ENCODE data around the gene MELTF.
"Not testable (repeated sequence)": the region's sequence is repeated elsewhere in the genome, so short reads cannot be mapped to it uniquely, and the experiment has no call there.

Gene MELTF

DNA sequence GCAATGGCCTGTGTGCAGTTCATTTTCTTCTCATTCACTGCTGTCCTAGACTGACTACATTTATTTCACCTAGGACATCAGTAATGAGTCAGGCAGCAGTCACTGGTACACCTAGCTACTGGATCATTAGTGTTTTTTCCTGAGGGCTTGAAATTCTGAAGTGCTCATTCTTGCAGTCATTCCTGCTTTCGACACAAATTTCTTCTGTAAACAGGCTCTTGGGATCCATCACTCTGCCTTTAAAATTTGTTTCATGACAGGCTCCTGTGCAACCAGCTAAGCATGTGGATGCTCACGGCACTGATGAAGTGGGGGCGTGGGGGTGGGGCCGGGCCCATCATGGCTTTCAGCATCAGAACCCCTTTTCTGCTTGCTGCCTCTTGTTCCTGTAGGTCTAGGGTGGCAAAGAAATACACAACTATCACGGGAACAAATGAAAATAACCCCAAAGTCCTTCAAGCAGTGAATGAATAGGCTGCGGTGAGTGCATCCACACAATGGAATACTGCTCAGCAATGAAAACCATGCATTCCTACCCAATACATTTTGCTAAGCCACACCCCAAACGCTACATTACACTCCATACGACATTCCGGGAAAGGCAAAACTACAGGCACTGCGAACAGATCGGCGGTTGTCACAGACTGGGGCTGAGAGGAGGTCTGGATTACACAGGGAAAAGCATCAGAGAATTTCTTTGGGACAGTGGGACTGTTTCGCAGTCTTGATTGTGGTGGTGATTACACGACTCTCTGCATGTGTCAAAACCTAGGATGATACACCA is 9.3 kb upstream of the MELTF start:
- H3K9me2 ChIP-seq (replicated peaks; ENCODE audit: low read depth, low read length): no peaks in the 10 kb centered on the region
- 0 out of 2 replicates have a peak, but pooled peaks cover 4% of the 10 kb centered on the region for H3K36me3 ChIP-seq (ENCODE audit: insufficient read depth, low read length)
- TF ChIP-seq EZH2phosphoT487 (IDR thresholded peaks at IDR 0.05; ENCODE audit: borderline replicate concordance): no peak
- TF ChIP-seq, protein P1, sequence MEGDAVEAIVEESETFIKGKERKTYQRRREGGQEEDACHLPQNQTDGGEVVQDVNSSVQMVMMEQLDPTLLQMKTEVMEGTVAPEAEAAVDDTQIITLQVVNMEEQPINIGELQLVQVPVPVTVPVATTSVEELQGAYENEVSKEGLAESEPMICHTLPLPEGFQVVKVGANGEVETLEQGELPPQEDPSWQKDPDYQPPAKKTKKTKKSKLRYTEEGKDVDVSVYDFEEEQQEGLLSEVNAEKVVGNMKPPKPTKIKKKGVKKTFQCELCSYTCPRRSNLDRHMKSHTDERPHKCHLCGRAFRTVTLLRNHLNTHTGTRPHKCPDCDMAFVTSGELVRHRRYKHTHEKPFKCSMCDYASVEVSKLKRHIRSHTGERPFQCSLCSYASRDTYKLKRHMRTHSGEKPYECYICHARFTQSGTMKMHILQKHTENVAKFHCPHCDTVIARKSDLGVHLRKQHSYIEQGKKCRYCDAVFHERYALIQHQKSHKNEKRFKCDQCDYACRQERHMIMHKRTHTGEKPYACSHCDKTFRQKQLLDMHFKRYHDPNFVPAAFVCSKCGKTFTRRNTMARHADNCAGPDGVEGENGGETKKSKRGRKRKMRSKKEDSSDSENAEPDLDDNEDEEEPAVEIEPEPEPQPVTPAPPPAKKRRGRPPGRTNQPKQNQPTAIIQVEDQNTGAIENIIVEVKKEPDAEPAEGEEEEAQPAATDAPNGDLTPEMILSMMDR (conservative IDR thresholded peaks at IDR 0.05; ENCODE audit: low read length): no peak
- no peaks in the 10 kb centered on the region for H3K27me3 ChIP-seq (ENCODE audit: insufficient read depth, low read length, poor library complexity, severe bottlenecking)
- H4K20me1 ChIP-seq (ENCODE audit: insufficient read depth, low read length, poor library complexity, severe bottlenecking): no peaks in the 10 kb centered on the region
- no peak overlapping the region for H3K4me2 ChIP-seq (ENCODE audit: low read depth, low read length, poor library complexity, severe bottlenecking)
- no peaks in the 10 kb centered on the region for H3K9me3 ChIP-seq (ENCODE audit: insufficient read depth, low read depth, low read length)
- H3K4me1 ChIP-seq (ENCODE audit: insufficient read depth, low read length, poor library complexity, severe bottlenecking): no peaks in the 10 kb centered on the region
- no peak overlapping the region for H3K9ac ChIP-seq (ENCODE audit: low read depth, low read length, poor library complexity, severe bottlenecking)
- no peaks in the 10 kb centered on the region for H3K79me2 ChIP-seq (ENCODE audit: insufficient read depth, low read length)
- H2AFZ ChIP-seq (ENCODE audit: low read length): no peak overlapping the region
- no peaks in the 10 kb centered on the region for H3F3A ChIP-seq (ENCODE audit: low read depth)
- H3K4me3 ChIP-seq (ENCODE audit: low read length, poor library complexity, severe bottlenecking): no peak overlapping the region

DNA sequence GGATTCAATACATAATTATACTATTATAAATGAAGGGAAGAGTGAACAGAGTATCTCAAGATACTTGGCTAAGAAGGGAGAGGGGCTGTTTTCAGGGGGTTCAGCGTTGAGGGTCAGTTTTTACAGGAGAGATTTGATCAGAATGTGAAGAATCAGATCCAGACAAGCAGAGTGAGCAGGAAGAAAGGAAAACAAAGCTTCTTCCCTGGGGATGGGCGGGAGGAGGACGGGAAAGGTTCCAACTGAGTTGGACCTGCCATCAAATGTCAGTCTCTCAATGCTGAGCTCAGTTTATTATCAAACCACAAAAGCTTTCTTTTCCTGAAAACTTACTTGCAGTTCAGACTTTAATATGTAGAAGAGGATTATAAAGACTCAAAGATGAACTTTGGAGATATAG is 6.0 kb upstream of the MELTF start:
- Histone ChIP-seq H4K20me1 (ENCODE audit: insufficient read depth, low read length, poor library complexity, severe bottlenecking) (no peaks in the 10 kb centered on the region), H3K4me3 (ENCODE audit: low read length, poor library complexity, severe bottlenecking) (no peak overlapping the region), H3K9me2 (replicated peaks; ENCODE audit: low read depth, low read length) (no peaks in the 10 kb centered on the region), H3K9me3 (ENCODE audit: insufficient read depth, low read depth, low read length) (no peaks in the 10 kb centered on the region), H3K4me2 (ENCODE audit: low read depth, low read length, poor library complexity, severe bottlenecking) (no peak overlapping the region), H3K27me3 (ENCODE audit: insufficient read depth, low read length, poor library complexity, severe bottlenecking) (no peaks in the 10 kb centered on the region), H3K9ac (ENCODE audit: low read depth, low read length, poor library complexity, severe bottlenecking) (no peak overlapping the region), H3K4me1 (ENCODE audit: insufficient read depth, low read length, poor library complexity, severe bottlenecking) (no peaks in the 10 kb centered on the region), H3K79me2 (ENCODE audit: insufficient read depth, low read length) (no peaks in the 10 kb centered on the region), H3K36me3 (ENCODE audit: insufficient read depth, low read length) (no peaks in the 10 kb centered on the region), H2AFZ (ENCODE audit: low read length) (no peak overlapping the region), H3F3A (ENCODE audit: low read depth) (no peaks in the 10 kb centered on the region)
- no peak for TF ChIP-seq EZH2phosphoT487 (IDR thresholded peaks at IDR 0.05; ENCODE audit: borderline replicate concordance)
- TF ChIP-seq, protein P1 (conservative IDR thresholded peaks at IDR 0.05; ENCODE audit: low read length): no peak

DNA sequence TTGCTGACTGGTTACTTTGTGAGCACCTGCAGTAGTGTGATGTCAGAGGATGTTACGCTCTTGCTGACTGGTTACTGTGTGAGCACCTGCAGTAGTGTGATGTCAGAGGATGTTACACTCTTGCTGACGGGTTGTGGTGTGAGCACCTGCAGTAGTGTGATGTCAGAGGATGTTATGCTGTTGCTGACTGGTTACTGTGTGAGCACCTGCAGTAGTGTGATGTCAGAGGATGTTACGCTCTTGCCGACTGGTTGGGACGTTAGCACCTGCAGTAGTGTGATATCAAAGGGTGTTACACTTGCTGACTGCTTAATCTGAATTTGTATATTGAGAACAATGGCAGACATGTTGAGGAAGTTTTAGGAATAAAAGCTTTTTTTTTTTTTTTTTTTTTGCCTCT is 5.2 kb upstream of the MELTF start:
- not testable (repeated sequence) for H3F3A ChIP-seq (ENCODE audit: low read depth); H3K4me3 ChIP-seq (ENCODE audit: low read length, poor library complexity, severe bottlenecking); H3K27me3 ChIP-seq (ENCODE audit: insufficient read depth, low read length, poor library complexity, severe bottlenecking); H4K20me1 ChIP-seq (ENCODE audit: insufficient read depth, low read length, poor library complexity, severe bottlenecking); H3K36me3 ChIP-seq (ENCODE audit: insufficient read depth, low read length); H3K9me2 ChIP-seq (replicated peaks; ENCODE audit: low read depth, low read length); H3K79me2 ChIP-seq (ENCODE audit: insufficient read depth, low read length); H3K9ac ChIP-seq (ENCODE audit: low read depth, low read length, poor library complexity, severe bottlenecking); H3K9me3 ChIP-seq (ENCODE audit: insufficient read depth, low read depth, low read length); H3K4me2 ChIP-seq (ENCODE audit: low read depth, low read length, poor library complexity, severe bottlenecking); H2AFZ ChIP-seq (ENCODE audit: low read length); H3K4me1 ChIP-seq (ENCODE audit: insufficient read depth, low read length, poor library complexity, severe bottlenecking)

DNA sequence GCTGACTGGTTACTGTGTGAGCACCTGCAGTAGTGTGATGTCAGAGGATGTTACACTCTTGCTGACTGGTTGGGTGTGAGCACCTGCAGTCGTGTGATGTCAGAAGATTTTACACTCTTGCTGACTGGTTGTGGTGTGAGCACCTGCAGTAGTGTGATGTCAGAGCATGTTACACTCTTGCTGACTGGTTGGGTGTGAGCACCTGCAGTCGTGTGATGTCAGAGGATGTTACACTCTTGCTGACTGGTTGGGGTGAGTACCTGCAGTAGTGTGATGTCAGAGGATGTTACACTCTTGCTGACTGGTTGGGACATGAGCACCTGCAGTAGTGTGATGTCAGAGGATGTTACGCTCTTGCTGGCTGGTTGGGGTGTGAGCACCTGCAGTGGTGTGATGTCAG is 4.1 kb upstream of the MELTF start:
- H3K79me2 ChIP-seq (ENCODE audit: insufficient read depth, low read length); H3K9me3 ChIP-seq (ENCODE audit: insufficient read depth, low read depth, low read length); H3K4me3 ChIP-seq (ENCODE audit: low read length, poor library complexity, severe bottlenecking); H3K36me3 ChIP-seq (ENCODE audit: insufficient read depth, low read length); H3K4me2 ChIP-seq (ENCODE audit: low read depth, low read length, poor library complexity, severe bottlenecking); H3K9me2 ChIP-seq (replicated peaks; ENCODE audit: low read depth, low read length); H2AFZ ChIP-seq (ENCODE audit: low read length); H3K4me1 ChIP-seq (ENCODE audit: insufficient read depth, low read length, poor library complexity, severe bottlenecking); H3K9ac ChIP-seq (ENCODE audit: low read depth, low read length, poor library complexity, severe bottlenecking); H3F3A ChIP-seq (ENCODE audit: low read depth); H3K27me3 ChIP-seq (ENCODE audit: insufficient read depth, low read length, poor library complexity, severe bottlenecking); H4K20me1 ChIP-seq (ENCODE audit: insufficient read depth, low read length, poor library complexity, severe bottlenecking): not testable (repeated sequence)
